ENCODE data around the gene NTRK1. TPM values are rescaled to one million over a fixed set of nuclear protein-coding genes. Genes with fewer than 3 reads are reported as not detected.

Gene NTRK1
- total RNA-seq, 6 experiments from 2014 or later, result 0.10 TPM; not detected in 5

- Mint-ChIP-seq H3K9me3 (no peaks in the 10 kb centered on the region), H3K27ac (no peak overlapping the region), H3K4me3 (no peak overlapping the region), H3K4me1 (ENCODE audit: low read depth) (peaks cover 5% of the 10 kb centered on the region), H3K36me3 (ENCODE audit: low read depth) (no peaks in the 10 kb centered on the region), H3K27me3 (ENCODE audit: insufficient read depth) (peaks cover 50% of the 10 kb centered on the region)
- no peak for DNase-seq
- no peak for TF ChIP-seq CTCF (IDR thresholded peaks at IDR 0.05)
Measured at GRCh38 chr1:156833603-156834002, 27.1 kb upstream of the NTRK1 start.

GRCh38 chr1:156834322-156834721 lies 26.3 kb upstream of the NTRK1 start:
- no peak overlapping the region for H3K4me3 Mint-ChIP-seq
- DNase-seq, result no peak
- H3K36me3 Mint-ChIP-seq (ENCODE audit: low read depth), result no peaks in the 10 kb centered on the region
- no peak overlapping the region for H3K27ac Mint-ChIP-seq
- H3K9me3 Mint-ChIP-seq, result no peaks in the 10 kb centered on the region
- no peaks in the 10 kb centered on the region for H3K4me1 Mint-ChIP-seq (ENCODE audit: low read depth)
- no peak for TF ChIP-seq CTCF (IDR thresholded peaks at IDR 0.05)
- H3K27me3 Mint-ChIP-seq (ENCODE audit: insufficient read depth), result peaks cover 50% of the 10 kb centered on the region

- no peak overlapping the region for H3K4me3 Mint-ChIP-seq
- H3K4me1 Mint-ChIP-seq (ENCODE audit: low read depth), result no peaks in the 10 kb centered on the region
- no peak for TF ChIP-seq CTCF (IDR thresholded peaks at IDR 0.05)
- H3K27me3 Mint-ChIP-seq (ENCODE audit: insufficient read depth), result peaks cover 53% of the 10 kb centered on the region
- H3K27ac Mint-ChIP-seq, result no peak overlapping the region
- H3K36me3 Mint-ChIP-seq (ENCODE audit: low read depth), result no peaks in the 10 kb centered on the region
- DNase-seq, result no peak
- no peaks in the 10 kb centered on the region for H3K9me3 Mint-ChIP-seq
Measured at GRCh38 chr1:156836041-156836654, 24.5 kb upstream of the NTRK1 start.

- Mint-ChIP-seq H3K4me3 (no peak overlapping the region), H3K27ac (no peak overlapping the region), H3K9me3 (no peaks in the 10 kb centered on the region), H3K4me1 (ENCODE audit: low read depth) (no peaks in the 10 kb centered on the region), H3K36me3 (ENCODE audit: low read depth) (no peaks in the 10 kb centered on the region), H3K27me3 (ENCODE audit: insufficient read depth) (peaks cover 49% of the 10 kb centered on the region)
- no peak for DNase-seq
- no peak for TF ChIP-seq CTCF (IDR thresholded peaks at IDR 0.05)
Measured at GRCh38 chr1:156836892-156837291, 23.8 kb upstream of the NTRK1 start.

GRCh38 chr1:156838972-156839371 lies 21.7 kb upstream of the NTRK1 start:
- Mint-ChIP-seq H3K9me3 (no peaks in the 10 kb centered on the region), H3K27me3 (ENCODE audit: insufficient read depth) (peaks cover 42% of the 10 kb centered on the region), H3K4me3 (no peak overlapping the region), H3K36me3 (ENCODE audit: low read depth) (no peaks in the 10 kb centered on the region), H3K27ac (no peak overlapping the region), H3K4me1 (ENCODE audit: low read depth) (no peaks in the 10 kb centered on the region)
- TF ChIP-seq CTCF (IDR thresholded peaks at IDR 0.05), result peak; percentile 92
- no peak for DNase-seq

All from HFFc6 (cell line).